ENCODE measurements around the gene CLSTN3. TPM values are rescaled to one million over a fixed set of nuclear protein-coding genes. Genes with fewer than 3 reads are reported as not detected.
A peak's percentile ranks its signal among the peaks of the same experiment; 100 is the strongest.

Gene CLSTN3
- total RNA-seq, 4 donors from 2014 or later, result 35.0 to 120 (median 57.3) TPM

- H3K27ac ChIP-seq, result peak overlapping the region in 3 of 4 donors; percentile 59 to 83 (median 72)
- no peaks in the 10 kb centered on the region for H3K9me3 ChIP-seq
- DNase-seq, result no peak
- peak in 1 of 6 experiments; percentile 6 for TF ChIP-seq CTCF (IDR thresholded peaks at IDR 0.05)
- no peak for TF ChIP-seq POLR2A (IDR thresholded peaks at IDR 0.05)
- H3K4me1 ChIP-seq, result no peaks in the 10 kb centered on the region
- peaks cover 0 to 26% (median 0%) of the 10 kb centered on the region in 3 donors for H3K36me3 ChIP-seq
- no peak overlapping the region for H3K4me3 ChIP-seq
- no peaks in the 10 kb centered on the region for H3K27me3 ChIP-seq
Observed at GRCh38 chr12:7197841-7198240, 67.7 kb downstream of the CLSTN3 start.

- no peaks in the 10 kb centered on the region for H3K4me1 ChIP-seq
- H3K4me3 ChIP-seq, result no peak overlapping the region
- no peaks in the 10 kb centered on the region for H3K9me3 ChIP-seq
- H3K27ac ChIP-seq, result no peak overlapping the region
- peaks cover 0 to 60% (median 0%) of the 10 kb centered on the region in 3 donors for H3K36me3 ChIP-seq
- no peak for TF ChIP-seq POLR2A (IDR thresholded peaks at IDR 0.05)
- TF ChIP-seq CTCF (IDR thresholded peaks at IDR 0.05), result no peak
- DNase-seq, result no peak
- no peaks in the 10 kb centered on the region for H3K27me3 ChIP-seq
Observed at GRCh38 chr12:7203109-7203508, 72.9 kb downstream of the CLSTN3 start.

- Histone ChIP-seq H3K27me3 (no peaks in the 10 kb centered on the region), H3K4me3 (no peak overlapping the region), H3K9me3 (no peaks in the 10 kb centered on the region), H3K36me3 (peaks cover 0 to 75% (median 0%) of the 10 kb centered on the region in 3 donors), H3K4me1 (no peaks in the 10 kb centered on the region), H3K27ac (no peak overlapping the region)
- DNase-seq, result no peak
- no peak for TF ChIP-seq CTCF (IDR thresholded peaks at IDR 0.05)
- no peak for TF ChIP-seq POLR2A (IDR thresholded peaks at IDR 0.05)
Observed at GRCh38 chr12:7205091-7205490, 74.9 kb downstream of the CLSTN3 start.

GRCh38 chr12:7206691-7207090 is 76.5 kb downstream of the CLSTN3 start:
- no peaks in the 10 kb centered on the region for H3K27me3 ChIP-seq
- H3K27ac ChIP-seq, result no peak overlapping the region
- no peaks in the 10 kb centered on the region for H3K4me1 ChIP-seq
- H3K4me3 ChIP-seq, result no peak overlapping the region
- no peaks in the 10 kb centered on the region for H3K9me3 ChIP-seq
- TF ChIP-seq CTCF (IDR thresholded peaks at IDR 0.05) (no peak), POLR2A (IDR thresholded peaks at IDR 0.05) (no peak)
- no peak for DNase-seq
- H3K36me3 ChIP-seq, result peaks cover 0 to 86% (median 0%) of the 10 kb centered on the region in 3 donors

GRCh38 chr12:7207866-7208625 is 77.9 kb downstream of the CLSTN3 start:
- H3K4me1 ChIP-seq, result no peaks in the 10 kb centered on the region
- peak in 1 of 3 donors; percentile 52 for DNase-seq
- no peak overlapping the region for H3K4me3 ChIP-seq
- no peaks in the 10 kb centered on the region for H3K27me3 ChIP-seq
- peaks cover 0 to 82% (median 0%) of the 10 kb centered on the region in 3 donors for H3K36me3 ChIP-seq
- TF ChIP-seq POLR2A (IDR thresholded peaks at IDR 0.05) (no peak), CTCF (IDR thresholded peaks at IDR 0.05) (no peak)
- peaks cover 0 to 3% (median 0%) of the 10 kb centered on the region in 4 donors for H3K9me3 ChIP-seq
- H3K27ac ChIP-seq, result no peak overlapping the region

Small RNA genes lying within 50 kb of the gene (small RNA-seq; reads per million reads assigned to genes)
- 0 reads per million in 2 donors for gene RNU6-485P

Other genes starting within 250 kb of the CLSTN3 start
- 10 to 100 TPM in 1 of 4 donors, 1 to 10 TPM in 2, not detected in 1; 1.7 to 35.5 (median 3.0) TPM for gene LRRC23, start 225.5 kb upstream of the CLSTN3 start, total RNA-seq
- 10 to 100 TPM in 2 of 4 donors, 1 to 10 TPM in 2; 4.6 to 11.7 (median 8.8) TPM for gene ENO2, start 215.8 kb upstream of the CLSTN3 start, total RNA-seq
- 100 to 1,000 TPM in 3 of 4 donors, 10 to 100 TPM in 1; 77.6 to 337 (median 125) TPM for gene ATN1, start 202.4 kb upstream of the CLSTN3 start, total RNA-seq
- gene RNU7-1, start 186.6 kb upstream of the CLSTN3 start, total RNA-seq, result not detected
- 100 to 1,000 TPM; 146 to 339 (median 156) TPM for gene C12orf57, start 186.3 kb upstream of the CLSTN3 start, total RNA-seq
- gene PTPN6, start 179.0 kb upstream of the CLSTN3 start, total RNA-seq, result 100 to 1,000 TPM in 1 of 4 donors, 10 to 100 TPM in 3; 41.6 to 183 (median 44.4) TPM
- gene PHB2, start 159.7 kb upstream of the CLSTN3 start, total RNA-seq, result 100 to 1,000 TPM; 162 to 219 (median 174) TPM
- gene EMG1, start 159.5 kb upstream of the CLSTN3 start, total RNA-seq, result 10 to 100 TPM in 3 of 4 donors, 1 to 10 TPM in 1; 9.1 to 24.8 (median 18.3) TPM
- 100 to 1,000 TPM in 3 of 4 donors, 10 to 100 TPM in 1; 18.2 to 230 (median 179) TPM for gene LPCAT3, start 111.9 kb upstream of the CLSTN3 start, total RNA-seq
- 100 to 1,000 TPM in 2 of 4 donors, 10 to 100 TPM in 2; 55.9 to 187 (median 108) TPM for gene C1S, start 69.7 kb upstream of the CLSTN3 start, total RNA-seq
- 100 to 1,000 TPM in 3 of 4 donors, 10 to 100 TPM in 1; 27.5 to 151 (median 125) TPM for gene C1R, start 37.9 kb upstream of the CLSTN3 start, total RNA-seq
- gene C1RL, start 21.2 kb upstream of the CLSTN3 start, total RNA-seq, result 10 to 100 TPM; 44.6 to 87.7 (median 51.5) TPM
- 10 to 100 TPM in 1 of 4 donors, 1 to 10 TPM in 2, not detected in 1; 3.7 to 64.4 (median 4.3) TPM for gene RBP5, start 1.5 kb upstream of the CLSTN3 start, total RNA-seq
- 10 to 100 TPM; 26.1 to 47.0 (median 37.7) TPM for gene PEX5, start 59.3 kb downstream of the CLSTN3 start, total RNA-seq
- not detected for gene ACSM4, start 173.7 kb downstream of the CLSTN3 start, total RNA-seq